Neural cell (in vitro differentiated cells): Measurements from ENCODE around the gene TMEM11. TPM values are rescaled to one million over a fixed set of nuclear protein-coding genes. Genes with fewer than 3 reads are reported as not detected.

Source experiments
- H2AFZ ChIP-seq: fragments of 200-600, 300-800 bp; sonication (generic), shearing (Covaris generic); 2 replicates; pipeline ENCODE4 v1.6.0; 2014; ENCODE audit warnings: low read depth, mild to moderate bottlenecking, antibody characterized with exemption, low read length, moderate library complexity
- H3F3A ChIP-seq: fragments of 200-600 bp; shearing (Covaris generic); 2 replicates; pipeline ENCODE4 v1.6.1; 2016; ENCODE audit warnings: mild to moderate bottlenecking, moderate library complexity, mixed read lengths, antibody characterized with exemption, low read length; ENCODE audit not compliant: insufficient read depth, poor library complexity, severe bottlenecking
- H3K27ac ChIP-seq: fragments of 200-600, 300-800 bp; sonication (generic), shearing (Covaris generic); 2 replicates; pipeline ENCODE4 v1.5.1; 2014; ENCODE audit warnings: mild to moderate bottlenecking, low read length, moderate library complexity
- H3K27me3 ChIP-seq: fragments of 300-800, 200-600 bp; sonication (generic), shearing (Covaris generic); 2 replicates; pipeline ENCODE4 v1.6.0; 2014; ENCODE audit warnings: mild to moderate bottlenecking, low read depth, low read length, moderate library complexity; ENCODE audit not compliant: insufficient read depth
- H3K36me3 ChIP-seq: fragments of 300-800, 200-600 bp; sonication (generic), shearing (Covaris generic); 2 replicates; pipeline ENCODE4 v1.5.1; 2014; ENCODE audit warnings: mild to moderate bottlenecking, antibody characterized with exemption, low read length, moderate library complexity; ENCODE audit not compliant: insufficient read depth
- H3K4me2 ChIP-seq: fragments of 300-800, 200-600 bp; sonication (generic), shearing (Covaris generic); 2 replicates; pipeline ENCODE4 v1.6.0; 2014; ENCODE audit warnings: mild to moderate bottlenecking, low read length
- H3K4me3 ChIP-seq: fragments of 300-800, 200-600 bp; sonication (generic), shearing (Covaris generic); 2 replicates; pipeline ENCODE4 v1.5.1; 2014; ENCODE audit warnings: mild to moderate bottlenecking, low read length, moderate library complexity
- H3K79me2 ChIP-seq: fragments of 200-600 bp; shearing (Covaris generic); replicated peaks from 2 replicates; pipeline ENCODE4 v1.6.0; 2014; ENCODE audit warnings: mild to moderate bottlenecking, low read length, moderate library complexity; ENCODE audit not compliant: insufficient read depth
- H3K9ac ChIP-seq: fragments of 300-800, 200-600 bp; sonication (generic), shearing (Covaris generic); 2 replicates; pipeline ENCODE4 v1.6.1; 2016; ENCODE audit warnings: mild to moderate bottlenecking, low read length, mixed read lengths
- H3K9me2 ChIP-seq: fragments of 200-600 bp; shearing (Covaris generic); 2 replicates; pipeline ENCODE4 v1.6.1; 2016; ENCODE audit warnings: mild to moderate bottlenecking, low read length, mixed read lengths; ENCODE audit not compliant: insufficient read depth
- H3K9me3 ChIP-seq: fragments of 200-600, 300-800 bp; sonication (generic), shearing (Covaris generic); 2 replicates; pipeline ENCODE4 v1.6.1; 2016; ENCODE audit warnings: mild to moderate bottlenecking, mixed run types, low read length, moderate library complexity, mixed read lengths
- H4K20me1 ChIP-seq: fragments of 200-600 bp; shearing (Covaris generic); 2 replicates; pipeline ENCODE4 v1.6.1; 2016; ENCODE audit warnings: mild to moderate bottlenecking, mixed run types; ENCODE audit not compliant: insufficient read depth
- CTCF ChIP-seq: fragments of 450-650 bp; IDR thresholded peaks from 2 replicates; pipeline ENCODE4 v1.5.1; 2014; ENCODE audit warnings: antibody characterized with exemption, mild to moderate bottlenecking, moderate library complexity; ENCODE audit not compliant: poor library complexity, severe bottlenecking
- EP300 ChIP-seq: fragments of 450-650 bp; conservative IDR thresholded peaks from 2 replicates; pipeline ENCODE4 v1.6.1; 2014; ENCODE audit warnings: antibody characterized with exemption, mild to moderate bottlenecking, moderate library complexity; ENCODE audit not compliant: poor library complexity, severe bottlenecking
- EZH2 ChIP-seq: fragments of 200-600, 300-800 bp; shearing (Covaris generic), sonication (generic); IDR thresholded peaks from 2 replicates; pipeline ENCODE4 v1.6.1; 2014; ENCODE audit warnings: antibody characterized with exemption, low read length, borderline replicate concordance, mild to moderate bottlenecking; ENCODE audit not compliant: insufficient read depth, poor library complexity, severe bottlenecking
- MXI1 ChIP-seq: fragments of 450-650 bp; conservative IDR thresholded peaks from 2 replicates; pipeline ENCODE4 v1.6.1; 2014; ENCODE audit warnings: antibody characterized with exemption, mild to moderate bottlenecking; ENCODE audit not compliant: poor library complexity, severe bottlenecking
- POLR2AphosphoS5 ChIP-seq: IDR thresholded peaks from 2 replicates; pipeline ENCODE4 v1.6.1; 2012
- RAD21 ChIP-seq: fragments of 450-650 bp; conservative IDR thresholded peaks from 2 replicates; pipeline ENCODE4 v1.6.1; 2014; ENCODE audit warnings: antibody characterized with exemption, mild to moderate bottlenecking, moderate library complexity
- REST ChIP-seq: IDR thresholded peaks from 2 replicates; pipeline ENCODE4 v1.6.1; 2012; ENCODE audit warnings: borderline replicate concordance
- SMC3 ChIP-seq: fragments of 450-650 bp; conservative IDR thresholded peaks from 2 replicates; pipeline ENCODE4 v1.6.1; 2014; ENCODE audit warnings: antibody characterized with exemption, mild to moderate bottlenecking, moderate library complexity; ENCODE audit not compliant: poor library complexity
- TAF1 ChIP-seq: IDR thresholded peaks from 2 replicates; pipeline ENCODE4 v1.6.1; 2012; ENCODE audit warnings: low read depth
- polyA plus RNA-seq: library from polyadenylated mRNA; depleted of rRNA; stranded (reverse); fragments of >200 nt; gene quantifications from 2 replicates; pipeline ENCODE4 v1.2.3, GENCODE V29; 2014

TMEM11 gene
- polyA plus RNA-seq, 1 donor from 2014 or later: 24.6 TPM

GRCh38 chr17:21200590-21201297, 13.2 kb downstream of the TMEM11 start:
- Histone ChIP-seq H3K36me3 (no peaks in the 10 kb centered on the region), H2AFZ (no peak overlapping the region), H3K9me2 (no peaks in the 10 kb centered on the region), H3K4me2 (no peak overlapping the region), H3K9ac (no peak overlapping the region), H3K27ac (no peak overlapping the region), H3K27me3 (no peaks in the 10 kb centered on the region), H3K9me3 (no peaks in the 10 kb centered on the region), H3K79me2 (peaks cover 35% of the 10 kb centered on the region), H3K4me3 (no peak overlapping the region), H3F3A (no peaks in the 10 kb centered on the region), H4K20me1 (no peaks in the 10 kb centered on the region)
- no peak for TF ChIP-seq EZH2
- no peak for TF ChIP-seq MXI1
- TF ChIP-seq CTCF: no peak
- no peak for TF ChIP-seq EP300
- no peak for TF ChIP-seq POLR2AphosphoS5
- no peak for TF ChIP-seq RAD21
- TF ChIP-seq REST: no peak
- no peak for TF ChIP-seq SMC3

GRCh38 chr17:21199856-21200255, 14.1 kb downstream of the TMEM11 start:
- Histone ChIP-seq H3K27ac (no peak overlapping the region), H3K4me2 (no peak overlapping the region), H3K36me3 (no peaks in the 10 kb centered on the region), H3K9ac (no peak overlapping the region), H4K20me1 (no peaks in the 10 kb centered on the region), H3K79me2 (peaks cover 33% of the 10 kb centered on the region), H3K4me3 (no peak overlapping the region), H3K27me3 (no peaks in the 10 kb centered on the region), H3K9me3 (no peaks in the 10 kb centered on the region), H3F3A (no peaks in the 10 kb centered on the region), H3K9me2 (no peaks in the 10 kb centered on the region), H2AFZ (no peak overlapping the region)
- TF ChIP-seq SMC3 (no peak), EZH2 (no peak), RAD21 (no peak), MXI1 (no peak), POLR2AphosphoS5 (no peak), TAF1 (no peak), EP300 (no peak), CTCF (no peak), REST (no peak)
